Progenitor cell of endocrine pancreas (in vitro differentiated cells): ENCODE measurements around the gene SPATA17. TPM values are rescaled to one million over a fixed set of nuclear protein-coding genes. Genes with fewer than 3 reads are reported as not detected.

Source experiments
- DNase-seq: peaks from one replicate; pipeline ENCODE4 v3.0.0; 2021; ENCODE audit warnings: low spot score; ENCODE audit not compliant: unreplicated experiment
- H3K27ac Mint-ChIP-seq: 2 replicates; pipeline ENCODE4 v1.8.0; 2021; ENCODE audit warnings: mild to moderate bottlenecking, moderate library complexity, mixed read lengths
- H3K27me3 Mint-ChIP-seq: 2 replicates; pipeline ENCODE4 v1.8.0; 2021; ENCODE audit warnings: mixed read lengths
- H3K36me3 Mint-ChIP-seq: 2 replicates; pipeline ENCODE4 v1.8.0; 2022; ENCODE audit warnings: mixed read lengths; ENCODE audit not compliant: insufficient read depth
- H3K4me1 Mint-ChIP-seq: 2 replicates; pipeline ENCODE4 v1.8.0; 2021; ENCODE audit warnings: low read depth, mixed read lengths
- H3K4me3 Mint-ChIP-seq: 2 replicates; pipeline ENCODE4 v1.8.0; 2021; ENCODE audit warnings: low read depth, mild to moderate bottlenecking, moderate library complexity, mixed read lengths
- H3K9me3 Mint-ChIP-seq: 2 replicates; pipeline ENCODE4 v1.8.0; 2021; ENCODE audit warnings: low read depth, mixed read lengths
- CTCF ChIP-seq: fragments of 200-600 bp; sonication (generic); IDR thresholded peaks from one replicate; pipeline ENCODE4 v1.5.0; 2021; ENCODE audit warnings: antibody characterized with exemption, mild to moderate bottlenecking; ENCODE audit not compliant: unreplicated experiment
- total RNA-seq: library from RNA; stranded (reverse); gene quantifications from 2 replicates; pipeline ENCODE4 v1.2.1, GENCODE V29; 2021

The SPATA17 gene
- total RNA-seq, 1 donor from 2014 or later, result 5.1 TPM

GRCh38 chr1:217781056-217781455 lies 149.9 kb downstream of the SPATA17 start:
- H3K4me3 Mint-ChIP-seq, result no peak overlapping the region
- H3K9me3 Mint-ChIP-seq, result no peaks in the 10 kb centered on the region
- H3K4me1 Mint-ChIP-seq, result no peaks in the 10 kb centered on the region
- H3K36me3 Mint-ChIP-seq, result no peaks in the 10 kb centered on the region
- TF ChIP-seq CTCF, result no peak
- no peak for DNase-seq
- no peaks in the 10 kb centered on the region for H3K27me3 Mint-ChIP-seq
- no peak overlapping the region for H3K27ac Mint-ChIP-seq

- TF ChIP-seq CTCF, result no peak
- no peak overlapping the region for H3K27ac Mint-ChIP-seq
- peaks cover 2% of the 10 kb centered on the region for H3K4me1 Mint-ChIP-seq
- H3K36me3 Mint-ChIP-seq, result peaks cover 2% of the 10 kb centered on the region
- DNase-seq, result no peak
- H3K27me3 Mint-ChIP-seq, result no peaks in the 10 kb centered on the region
- H3K4me3 Mint-ChIP-seq, result no peak overlapping the region
- peaks cover 9% of the 10 kb centered on the region for H3K9me3 Mint-ChIP-seq
Observed at GRCh38 chr1:217791091-217791490, 159.9 kb downstream of the SPATA17 start.

GRCh38 chr1:217805792-217806191 lies 174.6 kb downstream of the SPATA17 start:
- Mint-ChIP-seq H3K27ac (no peak overlapping the region), H3K36me3 (peaks cover 1% of the 10 kb centered on the region), H3K4me3 (no peak overlapping the region), H3K4me1 (peaks cover 1% of the 10 kb centered on the region), H3K9me3 (peaks cover 3% of the 10 kb centered on the region), H3K27me3 (no peaks in the 10 kb centered on the region)
- no peak for TF ChIP-seq CTCF
- DNase-seq, result no peak

GRCh38 chr1:217812175-217812574 lies 181.0 kb downstream of the SPATA17 start:
- no peak overlapping the region for H3K4me3 Mint-ChIP-seq
- DNase-seq, result no peak
- H3K27ac Mint-ChIP-seq, result no peak overlapping the region
- peaks cover 2% of the 10 kb centered on the region for H3K9me3 Mint-ChIP-seq
- H3K36me3 Mint-ChIP-seq, result no peaks in the 10 kb centered on the region
- no peaks in the 10 kb centered on the region for H3K27me3 Mint-ChIP-seq
- no peak for TF ChIP-seq CTCF
- H3K4me1 Mint-ChIP-seq, result no peaks in the 10 kb centered on the region

GRCh38 chr1:217813031-217813430 lies 181.9 kb downstream of the SPATA17 start:
- H3K4me3 Mint-ChIP-seq, result no peak overlapping the region
- H3K9me3 Mint-ChIP-seq, result peaks cover 5% of the 10 kb centered on the region
- no peak overlapping the region for H3K27ac Mint-ChIP-seq

More at GRCh38 chr1:217813031-217813430, 181.9 kb downstream of the SPATA17 start:
- no peak for DNase-seq
- Mint-ChIP-seq H3K4me1 (no peaks in the 10 kb centered on the region), H3K36me3 (no peaks in the 10 kb centered on the region), H3K27me3 (no peaks in the 10 kb centered on the region)
- no peak for TF ChIP-seq CTCF
